Stimulated activated CD4-positive, alpha-beta T cell treated with anti-CD3 and anti-CD28 coated beads, Interleukin-15, amount 100 ng/mL, for 24 hours (primary cell): Measurements from ENCODE around the gene BLZF1.
"Not testable (repeated sequence)": the region's sequence is repeated elsewhere in the genome, so short reads cannot be mapped to it uniquely, and the experiment has no call there.

ENCODE experiments used
- DNase-seq: peaks from one replicate; pipeline ENCODE4 v3.0.0-alpha.2; 2020

Gene BLZF1

GRCh38 chr1:169363046-169363730 is 4.8 kb upstream of the BLZF1 start:
- peak; percentile 50 for DNase-seq

GRCh38 chr1:169364948-169365347 is 3.0 kb upstream of the BLZF1 start:
- peak; percentile 12 for DNase-seq

- no peak for DNase-seq
Observed at GRCh38 chr1:169367096-169367685, 804 bp upstream of the BLZF1 start.

GRCh38 chr1:169368406-169368769 is 393 bp downstream of the BLZF1 start:
- peak; percentile 33 for DNase-seq

- DNase-seq = no peak
Observed at GRCh38 chr1:169371404-169371803, 3.4 kb downstream of the BLZF1 start.

GRCh38 chr1:169381162-169381561 is 13.2 kb downstream of the BLZF1 start:
- DNase-seq = no peak

- no peak for DNase-seq
Observed at GRCh38 chr1:169383449-169383848, 15.5 kb downstream of the BLZF1 start.

- DNase-seq = no peak
Observed at GRCh38 chr1:169387399-169387798, 19.4 kb downstream of the BLZF1 start.

- no peak for DNase-seq
Observed at GRCh38 chr1:169390303-169390702, 22.3 kb downstream of the BLZF1 start.

- DNase-seq = no peak
Observed at GRCh38 chr1:169392406-169392805, 24.4 kb downstream of the BLZF1 start.

- no peak for DNase-seq
Observed at GRCh38 chr1:169395955-169396354, 28.0 kb downstream of the BLZF1 start.

- not testable (repeated sequence) for DNase-seq
Observed at GRCh38 chr1:169402578-169402977, 34.6 kb downstream of the BLZF1 start.

- not testable (repeated sequence) for DNase-seq
Observed at GRCh38 chr1:169408340-169408739, 40.3 kb downstream of the BLZF1 start.

- no peak for DNase-seq
Observed at GRCh38 chr1:169414952-169415351, 47.0 kb downstream of the BLZF1 start.

- DNase-seq = no peak
Observed at GRCh38 chr1:169421309-169421708, 53.3 kb downstream of the BLZF1 start.

GRCh38 chr1:169426174-169426705 is 58.2 kb downstream of the BLZF1 start:
- no peak for DNase-seq

- DNase-seq = peak; percentile 76
Observed at GRCh38 chr1:169427081-169427641, 59.2 kb downstream of the BLZF1 start, which contains the start of gene CCDC181. Gene CCDC181, minus strand, starts transcription at chr1:169427474. Its CDS starts 2,547 bp downstream, at chr1:169424927.
